ENCODE results near the gene PMPCA. TPM values are rescaled to one million over a fixed set of nuclear protein-coding genes. Genes with fewer than 3 reads are reported as not detected.

PMPCA gene
- polyA plus RNA-seq, 1 donor (not counting 4 experiments of a cell fraction or from before 2014, with no cell fraction given) = 85.9 TPM

GRCh38 chr9:136386018-136386417 lies 24.4 kb upstream of the PMPCA start:
- H3K27ac ChIP-seq (ENCODE audit: control insufficient read depth, insufficient read depth, low read length) = no peak overlapping the region
- DNase-seq (ENCODE audit: low read depth, low spot score) (no peak), FAIRE-seq (no peak)
- peaks cover 2% of the 10 kb centered on the region for H4K20me1 ChIP-seq (ENCODE audit: control insufficient read depth, extremely low read depth, insufficient read depth, low read length)
- no peaks in the 10 kb centered on the region for H3K4me1 ChIP-seq (ENCODE audit: control insufficient read depth, extremely low read depth, insufficient read depth, low read length)
- dilution Hi-C loops (cut with MboI; ENCODE audit: extremely low pct_ligation_motif_present, low sequenced_read_pairs) = no loop called here
- H3K27me3 ChIP-seq (ENCODE audit: control insufficient read depth, extremely low read depth, insufficient read depth, low read length) = no peaks in the 10 kb centered on the region
- H3K36me3 ChIP-seq (ENCODE audit: control insufficient read depth in 2 of 2, extremely low read depth in 1 of 2, insufficient read depth in 2 of 2, low read length in 2 of 2) = peaks cover 24 to 54% of the 10 kb centered on the region in 2 experiments
- H3K9me1 ChIP-seq (ENCODE audit: control insufficient read depth, extremely low read depth, insufficient read depth, low read length) = no peaks in the 10 kb centered on the region
- no peaks in the 10 kb centered on the region for H3K79me2 ChIP-seq (ENCODE audit: control insufficient read depth, insufficient read depth, low read length)
- no peak overlapping the region for H3K4me2 ChIP-seq (ENCODE audit: control insufficient read depth, extremely low read depth, insufficient read depth, low read depth, low read length)
- no peak overlapping the region for H3K4me3 ChIP-seq (ENCODE audit: control insufficient read depth in 2 of 3, extremely low read depth in 1 of 3, insufficient read depth in 2 of 3, low read depth in 1 of 3, low read length in 3 of 3)
- H3K9me3 ChIP-seq (ENCODE audit: control insufficient read depth, low read depth, low read length) = no peaks in the 10 kb centered on the region
- H2AFZ ChIP-seq (ENCODE audit: control insufficient read depth, low read length) = no peak overlapping the region
- no peak for TF ChIP-seq EZH2 (IDR thresholded peaks at IDR 0.05; ENCODE audit: low read length)
- no peak for TF ChIP-seq CTCF (optimal IDR thresholded peaks at IDR 0.05 in 1 of 3, IDR thresholded peaks at IDR 0.05 in 1 of 3, conservative IDR thresholded peaks at IDR 0.05 in 1 of 3; ENCODE audit: extremely low read depth in 1 of 3, insufficient read depth in 2 of 3, low read length in 3 of 3)
- H3K9ac ChIP-seq (ENCODE audit: control insufficient read depth, extremely low read depth, insufficient read depth, low read length) = no peak overlapping the region

GRCh38 chr9:136387217-136387616 lies 23.2 kb upstream of the PMPCA start:
- H2AFZ ChIP-seq (ENCODE audit: control insufficient read depth, low read length) = no peak overlapping the region

More at GRCh38 chr9:136387217-136387616, 23.2 kb upstream of the PMPCA start:
- Histone ChIP-seq H3K36me3 (ENCODE audit: control insufficient read depth in 2 of 2, extremely low read depth in 1 of 2, insufficient read depth in 2 of 2, low read length in 2 of 2) (peaks cover 35 to 53% of the 10 kb centered on the region in 2 experiments), H3K27me3 (ENCODE audit: control insufficient read depth, extremely low read depth, insufficient read depth, low read length) (no peaks in the 10 kb centered on the region), H3K4me1 (ENCODE audit: control insufficient read depth, extremely low read depth, insufficient read depth, low read length) (no peaks in the 10 kb centered on the region), H3K9me1 (ENCODE audit: control insufficient read depth, extremely low read depth, insufficient read depth, low read length) (no peaks in the 10 kb centered on the region), H4K20me1 (ENCODE audit: control insufficient read depth, extremely low read depth, insufficient read depth, low read length) (peaks cover 2% of the 10 kb centered on the region), H3K4me3 (ENCODE audit: control insufficient read depth in 2 of 3, extremely low read depth in 1 of 3, insufficient read depth in 2 of 3, low read depth in 1 of 3, low read length in 3 of 3) (no peak overlapping the region), H3K79me2 (ENCODE audit: control insufficient read depth, insufficient read depth, low read length) (no peaks in the 10 kb centered on the region), H3K27ac (ENCODE audit: control insufficient read depth, insufficient read depth, low read length) (no peak overlapping the region), H3K9me3 (ENCODE audit: control insufficient read depth, low read depth, low read length) (no peaks in the 10 kb centered on the region), H3K4me2 (ENCODE audit: control insufficient read depth, extremely low read depth, insufficient read depth, low read depth, low read length) (no peak overlapping the region), H3K9ac (ENCODE audit: control insufficient read depth, extremely low read depth, insufficient read depth, low read length) (no peak overlapping the region)
- FAIRE-seq (no peak), DNase-seq (ENCODE audit: low read depth, low spot score) (no peak)
- dilution Hi-C loops (cut with MboI; ENCODE audit: extremely low pct_ligation_motif_present, low sequenced_read_pairs) = no loop called here
- TF ChIP-seq EZH2 (IDR thresholded peaks at IDR 0.05; ENCODE audit: low read length) = no peak
- TF ChIP-seq CTCF (optimal IDR thresholded peaks at IDR 0.05 in 1 of 3, IDR thresholded peaks at IDR 0.05 in 1 of 3, conservative IDR thresholded peaks at IDR 0.05 in 1 of 3; ENCODE audit: extremely low read depth in 1 of 3, insufficient read depth in 2 of 3, low read length in 3 of 3) = no peak

Data from keratinocyte (primary cell).